NCI-H1436 treated with DMSO at 0.1 percent for 48 hours (cell line): Measurements from ENCODE around the gene TMEM161A.

ENCODE experiments used
- DNase-seq: peaks from one replicate; lab custom pipeline; 2025; lab: John Stamatoyannopoulos, UW

Gene TMEM161A

DNA sequence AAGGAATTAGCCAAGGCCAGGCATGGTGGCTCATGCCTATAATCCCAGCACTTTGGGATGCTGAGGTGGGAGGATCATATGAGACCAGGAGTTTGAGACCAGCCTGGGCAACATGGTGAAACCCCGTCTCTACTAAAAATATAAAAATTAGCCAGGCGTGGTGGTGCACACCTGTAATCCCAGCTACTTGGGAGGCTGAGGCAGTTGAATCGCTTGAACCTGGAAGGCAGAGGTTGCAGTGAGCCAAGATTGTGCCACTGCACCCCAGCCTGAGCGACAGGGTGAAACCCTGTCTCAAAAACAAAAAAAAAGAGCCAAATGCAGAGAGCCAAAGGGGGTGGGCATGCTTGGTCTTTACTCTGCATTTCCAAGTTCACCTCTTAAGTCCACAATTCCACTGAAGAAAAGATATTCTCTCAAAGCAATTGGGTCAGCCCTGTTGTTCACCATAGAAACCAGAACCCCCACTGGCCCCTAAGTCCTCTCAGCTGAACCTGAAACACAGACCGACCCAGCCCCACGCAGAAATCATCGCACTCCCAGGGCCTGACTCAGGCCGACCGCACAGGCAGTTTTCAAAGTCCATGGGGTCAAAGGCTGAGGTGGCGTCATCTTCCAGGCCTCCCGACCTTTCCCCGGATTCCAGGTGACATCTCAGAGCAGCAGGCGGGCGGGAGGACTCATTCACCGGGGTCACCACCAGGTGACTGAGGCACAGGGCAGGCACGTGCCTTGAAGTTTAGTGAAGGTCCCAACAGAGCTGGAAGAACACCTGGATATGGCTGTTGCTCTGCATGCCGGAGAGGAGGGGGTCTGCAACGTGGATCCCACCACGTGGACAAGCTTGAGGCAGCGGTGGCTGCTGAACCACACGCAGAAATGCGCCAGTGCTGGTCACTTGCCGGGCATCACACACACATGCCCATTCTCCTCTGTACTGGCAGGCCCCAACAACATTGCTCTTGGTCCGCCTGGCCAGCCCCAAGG is 41.3 kb downstream of the TMEM161A start:
- DNase-seq, result no peak

DNA sequence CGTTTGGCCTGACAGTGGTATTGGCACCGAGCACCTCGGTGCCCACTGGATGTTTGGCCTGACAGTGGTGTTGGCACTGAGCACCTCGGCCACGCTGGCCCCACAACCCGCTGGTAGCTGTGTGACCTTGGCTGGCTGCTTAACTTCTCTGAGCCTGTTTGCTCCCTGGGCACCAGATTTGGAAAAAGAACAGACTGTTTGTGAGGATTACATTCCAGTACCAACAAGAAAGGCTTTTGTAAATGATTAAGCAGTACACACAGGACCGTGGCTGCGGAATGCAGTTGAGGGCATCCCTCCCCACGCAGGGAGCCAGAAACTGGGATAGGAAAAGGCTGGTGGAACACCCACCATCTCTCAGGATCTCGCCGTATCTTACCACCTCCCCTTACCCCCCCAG is 42.6 kb downstream of the TMEM161A start:
- DNase-seq, result no peak

DNA sequence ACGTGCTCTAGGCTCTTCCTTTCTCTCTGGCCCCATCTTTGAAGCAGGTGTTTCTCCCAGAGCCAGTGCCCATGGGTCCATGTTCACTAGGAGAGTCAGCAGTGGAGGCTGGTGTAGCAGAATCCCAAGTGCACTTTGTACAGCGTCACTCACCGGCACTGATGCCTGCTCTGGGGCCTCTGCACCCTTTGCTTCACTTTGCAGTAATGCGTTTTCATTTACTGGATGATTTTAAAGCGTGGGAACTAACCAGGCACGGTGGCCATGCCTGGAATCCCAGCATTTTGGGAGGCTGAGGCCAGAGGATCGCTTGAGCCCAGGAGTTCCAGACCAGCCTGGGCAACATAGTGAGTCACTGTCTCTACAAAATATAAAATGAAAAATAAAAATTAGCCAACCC is 43.8 kb downstream of the TMEM161A start:
- no peak for DNase-seq

DNA sequence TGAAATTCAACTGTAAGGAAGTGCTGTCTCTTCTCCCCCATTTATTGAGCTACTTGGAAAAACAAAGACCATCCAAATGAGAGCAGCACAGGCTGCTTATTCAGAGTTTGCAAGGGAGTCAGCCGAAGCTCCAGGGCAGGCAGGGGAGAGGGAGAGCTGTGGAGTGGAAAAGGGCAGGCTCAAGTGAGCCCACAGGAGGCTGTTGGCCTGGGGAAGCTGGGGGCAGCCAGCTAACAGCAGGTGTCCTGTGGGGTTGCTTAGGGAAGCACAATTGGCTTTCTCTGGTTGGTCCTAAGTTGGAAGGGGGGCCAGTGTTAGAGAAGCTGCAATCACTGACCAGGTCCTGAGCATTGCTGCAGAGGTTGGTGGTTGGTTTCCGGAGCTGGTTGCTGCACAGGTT is 50.6 kb downstream of the TMEM161A start:
- DNase-seq, result no peak

DNA sequence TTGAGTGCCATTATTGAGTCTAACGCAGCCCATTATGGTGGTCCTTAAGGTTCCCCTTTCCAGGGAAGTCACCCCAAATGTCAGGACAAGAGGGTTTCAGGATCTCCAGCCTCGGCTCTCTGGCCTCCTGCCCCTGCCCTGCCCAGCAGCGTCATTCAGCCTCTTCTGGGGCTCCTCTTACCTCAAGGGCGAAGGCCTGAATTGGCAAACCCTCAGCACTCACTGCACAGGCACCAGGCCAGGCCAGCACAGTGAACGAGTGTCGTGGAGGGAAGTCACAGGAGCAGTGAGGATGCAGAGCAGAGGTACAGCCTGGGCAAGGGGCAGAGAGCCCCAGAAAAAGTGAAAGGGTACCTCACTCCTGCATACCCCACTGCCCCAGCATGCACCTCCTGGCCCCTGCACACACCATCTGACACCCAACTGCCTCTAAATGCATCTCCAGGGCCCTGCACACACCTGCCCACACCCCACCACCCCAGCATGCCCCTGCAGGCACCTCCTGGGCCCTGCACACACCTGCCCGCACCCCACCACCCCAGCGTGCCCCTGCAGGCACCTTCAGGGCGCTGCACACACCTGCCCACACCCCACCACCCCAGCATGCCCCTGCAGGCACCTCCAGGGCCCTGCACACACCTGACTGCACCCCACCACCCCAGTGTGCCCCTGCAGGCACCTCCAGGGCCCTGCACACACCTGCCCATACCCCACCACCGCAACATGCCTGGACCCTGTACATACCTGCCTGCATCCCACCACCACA is 54.7 kb downstream of the TMEM161A start:
- DNase-seq, result no peak

DNA sequence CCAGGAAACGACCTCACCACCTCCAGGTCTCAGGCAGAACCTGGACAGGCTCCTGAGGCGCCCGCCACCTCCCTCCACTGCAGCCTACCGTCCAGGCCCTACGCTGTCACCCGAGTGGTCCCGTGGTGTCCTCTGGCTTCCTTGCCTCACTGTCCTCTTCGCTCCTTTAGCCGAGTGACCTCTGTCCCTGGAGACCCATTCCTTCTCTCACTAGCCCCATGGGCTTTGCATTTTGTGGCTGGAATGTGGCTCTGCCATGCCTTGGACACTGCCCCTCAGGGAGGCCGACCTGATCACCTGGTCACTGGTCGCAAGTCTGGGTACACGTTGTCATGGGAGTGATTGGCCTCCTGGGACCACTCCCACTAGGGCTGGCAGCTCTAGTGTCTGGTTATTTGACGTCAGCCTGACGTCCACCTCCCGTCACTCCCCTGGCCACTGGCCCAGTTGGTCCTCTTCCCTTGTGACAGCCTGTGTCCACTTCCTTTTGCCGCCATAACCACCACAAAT is 56.6 kb downstream of the TMEM161A start:
- DNase-seq, result no peak

DNA sequence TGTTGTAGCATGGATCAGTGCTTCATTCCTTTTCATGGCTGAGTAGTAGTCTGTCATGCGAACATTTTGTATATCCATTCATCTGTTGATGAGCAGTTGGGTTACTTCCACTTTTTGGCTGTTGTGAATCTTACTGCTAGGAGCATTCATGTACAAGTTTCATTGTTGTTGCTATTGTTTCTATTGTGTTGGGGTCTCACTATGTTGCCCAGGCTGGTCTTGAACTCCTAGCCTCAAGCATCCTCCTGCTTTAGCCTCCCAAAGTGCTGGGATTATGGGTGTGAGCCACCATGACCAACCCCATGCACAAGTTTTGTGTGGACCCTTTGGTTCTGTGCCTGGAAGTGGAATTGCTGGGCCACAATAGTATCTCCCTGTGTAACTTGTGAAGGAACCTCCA is 58.7 kb downstream of the TMEM161A start:
- no peak for DNase-seq

DNA sequence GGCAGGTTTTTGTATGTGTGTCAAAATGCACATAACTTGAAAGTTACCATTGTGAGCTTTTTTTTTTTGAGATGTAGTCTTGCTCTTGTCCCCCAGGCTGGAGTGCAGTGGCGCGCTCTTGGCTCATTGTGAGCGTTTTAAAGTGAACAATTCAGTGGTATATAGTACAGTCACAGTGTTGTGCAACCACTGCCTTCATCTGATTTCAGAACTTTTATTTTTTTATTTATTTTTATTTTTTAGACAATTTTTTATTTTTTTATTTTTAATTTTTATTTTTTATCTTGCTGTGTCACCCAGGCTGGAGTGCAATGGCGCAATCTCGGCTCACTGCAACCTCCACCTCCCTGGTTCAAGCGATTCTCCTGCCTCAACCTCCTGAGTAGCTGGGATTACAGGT is 59.5 kb downstream of the TMEM161A start:
- DNase-seq, result no peak

DNA sequence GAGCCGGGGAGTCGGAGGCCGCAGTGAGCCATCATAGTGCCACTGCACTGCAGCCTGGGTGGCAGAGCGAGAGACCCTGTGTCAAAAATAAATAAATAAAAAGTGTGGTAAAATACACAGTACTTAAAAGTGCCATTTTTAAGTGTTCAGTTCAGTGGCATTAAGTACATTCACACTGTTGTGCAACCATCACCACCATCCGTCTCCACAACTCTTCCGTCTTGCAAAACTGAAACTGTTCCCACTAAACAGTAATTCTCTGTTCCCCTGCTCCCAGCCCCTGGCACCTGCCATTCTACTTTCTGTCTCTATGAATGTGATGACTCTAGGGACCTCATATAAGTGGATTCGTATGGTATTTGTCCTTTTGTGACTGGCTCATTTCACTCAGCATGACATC is 61.2 kb downstream of the TMEM161A start:
- peak; percentile 95 for DNase-seq

DNA sequence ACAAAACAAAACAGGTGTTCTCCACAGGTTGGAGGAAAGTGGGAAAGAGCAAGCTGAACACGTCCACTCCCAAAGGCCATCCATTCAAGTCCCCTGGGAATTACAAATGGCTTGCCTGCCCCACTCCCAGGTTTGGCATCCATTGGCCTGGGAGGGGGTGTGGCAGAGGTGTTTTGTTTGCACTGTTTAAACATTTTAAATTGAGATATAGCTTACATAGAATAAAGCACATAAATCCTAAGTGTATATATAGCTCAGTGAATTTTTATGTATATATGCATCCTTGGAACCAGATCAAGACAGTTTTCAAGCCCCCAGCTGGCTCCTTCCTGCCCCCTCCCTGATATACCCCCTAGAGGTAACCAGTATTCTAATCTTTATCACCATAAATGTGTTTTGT is 61.8 kb downstream of the TMEM161A start:
- no peak for DNase-seq

DNA sequence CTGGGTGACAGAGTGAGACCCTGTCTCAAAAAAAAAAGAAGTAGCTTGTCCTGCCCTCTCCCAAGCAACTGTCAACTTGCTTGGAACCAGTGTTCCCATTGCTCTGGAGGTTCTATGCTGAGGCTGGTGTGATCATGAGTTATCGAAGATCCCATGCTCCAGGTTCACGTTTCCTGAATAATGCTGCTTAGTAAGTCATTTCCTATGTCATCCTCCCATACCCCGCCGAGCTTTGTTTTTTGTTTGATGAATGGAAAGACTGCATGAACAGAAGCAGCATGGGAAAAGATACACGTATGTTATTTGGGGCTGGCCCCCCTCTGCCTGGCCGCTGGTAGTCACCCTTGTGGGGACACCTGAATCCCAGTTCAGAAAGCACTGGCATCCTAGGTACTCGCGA is 63.2 kb downstream of the TMEM161A start:
- DNase-seq, result no peak

DNA sequence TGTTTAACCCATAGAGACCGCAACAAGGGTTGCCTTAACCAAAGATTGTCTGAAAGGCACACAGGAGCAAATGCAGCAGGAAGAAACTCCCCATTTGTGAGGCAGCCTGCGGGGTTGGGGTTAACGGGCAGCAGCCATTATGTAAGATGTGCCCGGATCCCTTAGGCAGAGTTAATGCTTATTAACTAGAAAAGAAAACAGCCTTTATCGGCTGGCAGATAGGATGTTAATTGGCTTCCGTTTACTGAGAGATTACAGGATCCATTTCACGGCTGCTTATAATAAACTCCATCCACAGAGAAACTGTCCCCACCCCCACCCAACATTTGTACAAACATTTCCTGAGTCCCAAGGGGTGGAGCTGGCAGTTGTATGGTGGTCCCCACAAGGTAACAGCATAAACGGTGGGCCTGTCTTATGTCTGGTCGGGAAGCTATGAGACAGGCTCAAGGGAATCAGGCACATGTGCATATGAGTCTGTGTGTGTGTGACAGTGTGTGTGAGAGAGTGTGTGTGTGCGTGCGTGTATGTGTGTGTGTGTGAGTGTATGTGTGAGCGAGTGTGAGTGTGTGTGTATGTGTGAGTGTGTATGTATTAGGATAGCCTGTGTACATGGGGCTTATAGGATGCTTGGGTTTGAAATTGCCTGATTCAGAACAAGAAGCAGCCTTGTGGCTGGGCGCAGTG is 63.9 kb downstream of the TMEM161A start:
- peak; percentile 38 for DNase-seq

DNA sequence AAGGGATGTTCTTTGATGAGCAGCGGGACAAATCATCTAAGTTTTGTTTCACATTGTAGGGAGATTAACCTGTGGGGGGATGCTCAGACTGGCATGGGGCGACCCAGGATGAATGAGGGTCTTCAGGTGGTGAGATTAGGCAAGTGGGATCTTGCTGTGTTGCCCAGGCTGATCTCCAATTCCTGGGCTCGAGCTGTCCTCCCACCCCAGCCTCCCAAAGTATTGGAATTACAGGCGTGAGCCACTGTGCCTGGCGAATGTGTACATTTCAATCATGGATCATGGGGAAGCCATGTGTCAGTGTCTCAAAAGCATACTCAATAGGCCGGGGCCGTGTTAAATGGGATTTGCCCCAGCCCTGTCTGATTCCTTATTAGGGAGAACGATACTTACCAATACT is 66.4 kb downstream of the TMEM161A start:
- no peak for DNase-seq
